ENCODE results near the gene FOXC1.

Gene FOXC1

GRCh38 chr6:1658212-1659005 lies 48.7 kb downstream of the FOXC1 start:
- no peak for TF ChIP-seq CTCF (IDR thresholded peaks at IDR 0.05; ENCODE audit: insufficient read depth, low read length, missing control alignments)
- no peak for DNase-seq (ENCODE audit: low read depth, low spot score)
- ChIA-PET CTCF (no interaction called here), POLR2A (no interaction called here)
- no peak overlapping the region for H3K4me3 ChIP-seq (ENCODE audit: low read depth, low read length)

GRCh38 chr6:1659816-1660215 lies 50.1 kb downstream of the FOXC1 start:
- no peak overlapping the region for H3K4me3 ChIP-seq (ENCODE audit: low read depth, low read length)
- ChIA-PET CTCF (interaction anchor here (0.6 kb wide), 1 partner anchor 394 kb away, joined by 3 read pairs; no protein-coding TSS in a partner anchor), POLR2A (no interaction called here)
- DNase-seq (ENCODE audit: low read depth, low spot score): no peak
- no peak for TF ChIP-seq CTCF (IDR thresholded peaks at IDR 0.05; ENCODE audit: insufficient read depth, low read length, missing control alignments)

- ChIA-PET CTCF (interaction anchor here (0.7 to 1.0 kb wide), 2 partner anchors 12 to 24 kb away, joined by 3 read pairs; no protein-coding TSS in a partner anchor), POLR2A (no interaction called here)
- no peak for TF ChIP-seq CTCF (IDR thresholded peaks at IDR 0.05; ENCODE audit: insufficient read depth, low read length, missing control alignments)
- no peak overlapping the region for H3K4me3 ChIP-seq (ENCODE audit: low read depth, low read length)
- DNase-seq (ENCODE audit: low read depth, low spot score): peak; percentile 78
These were observed 52.8 kb downstream of the FOXC1 start for GRCh38 chr6:1662534-1662933.
